Subcutaneous abdominal adipose tissue (tissue), 5 donors: ENCODE results near the gene KRT4.
"Not testable (repeated sequence)": the region's sequence is repeated elsewhere in the genome, so short reads cannot be mapped to it uniquely, and the experiment has no call there.

ENCODE experiments used
- H3K27ac ChIP-seq: one replicate; pipeline ENCODE4 v1.7.0; 2013; ENCODE audit warnings: low read depth, mild to moderate bottlenecking, inconsistent platforms, low read length, moderate library complexity
- H3K27me3 ChIP-seq, 5 donors: one replicate each; pipeline ENCODE4 v1.7.0; 2013; ENCODE audit warnings: low read length in 5 of 5, inconsistent platforms in 1 of 5; ENCODE audit not compliant: control insufficient read depth in 5 of 5, insufficient read depth in 4 of 5
- H3K36me3 ChIP-seq, 5 donors: one replicate each; pipeline ENCODE4 v1.7.0; 2013; ENCODE audit warnings: low read length in 5 of 5; ENCODE audit not compliant: control insufficient read depth in 5 of 5, insufficient read depth in 5 of 5
- H3K4me1 ChIP-seq, 5 donors: one replicate each; pipeline ENCODE4 v1.7.0; 2013; ENCODE audit warnings: low read length in 5 of 5, mild to moderate bottlenecking in 3 of 5, moderate library complexity in 1 of 5; ENCODE audit not compliant: control insufficient read depth in 5 of 5, insufficient read depth in 5 of 5
- H3K4me3 ChIP-seq, 5 donors: one replicate each; pipeline ENCODE4 v1.7.0; 2013; ENCODE audit warnings: low read length in 5 of 5, low read depth in 1 of 5
- H3K9ac ChIP-seq, 5 donors: one replicate each; pipeline ENCODE4 v1.7.0; 2013; ENCODE audit warnings: low read length in 5 of 5, mild to moderate bottlenecking in 4 of 5, moderate library complexity in 3 of 5
- H3K9me3 ChIP-seq, 5 donors: one replicate each; pipeline ENCODE4 v1.7.0; 2013; ENCODE audit warnings: low read length in 5 of 5; ENCODE audit not compliant: control insufficient read depth in 5 of 5
- donor health status: healthy.
- donor health status: healthy.
- donor health status: healthy.
- donor health status: healthy.
- donor health status: healthy.

KRT4 gene

DNA sequence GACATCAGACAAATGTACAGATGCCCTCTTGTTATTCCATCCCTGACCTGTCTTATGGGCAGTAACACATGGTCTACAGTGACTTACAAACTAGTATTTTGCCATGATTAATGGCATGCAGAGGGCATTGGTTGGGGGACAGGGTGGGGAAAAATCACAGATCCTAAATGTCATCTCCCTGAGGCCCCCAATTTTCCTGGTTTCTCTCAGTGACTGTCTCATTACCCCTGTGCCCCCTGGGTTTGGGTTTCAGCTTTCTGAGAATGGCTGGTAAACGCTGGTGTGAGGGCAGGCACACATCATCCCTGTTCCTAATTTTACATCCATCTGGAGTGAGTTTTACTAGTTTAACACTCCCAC is 46.9 kb downstream of the KRT4 start:
- Histone ChIP-seq H3K4me1 (no peaks in the 10 kb centered on the region), H3K27me3 (peaks cover 0 to 8% (median 0%) of the 10 kb centered on the region in 5 donors), H3K36me3 (no peaks in the 10 kb centered on the region)

DNA sequence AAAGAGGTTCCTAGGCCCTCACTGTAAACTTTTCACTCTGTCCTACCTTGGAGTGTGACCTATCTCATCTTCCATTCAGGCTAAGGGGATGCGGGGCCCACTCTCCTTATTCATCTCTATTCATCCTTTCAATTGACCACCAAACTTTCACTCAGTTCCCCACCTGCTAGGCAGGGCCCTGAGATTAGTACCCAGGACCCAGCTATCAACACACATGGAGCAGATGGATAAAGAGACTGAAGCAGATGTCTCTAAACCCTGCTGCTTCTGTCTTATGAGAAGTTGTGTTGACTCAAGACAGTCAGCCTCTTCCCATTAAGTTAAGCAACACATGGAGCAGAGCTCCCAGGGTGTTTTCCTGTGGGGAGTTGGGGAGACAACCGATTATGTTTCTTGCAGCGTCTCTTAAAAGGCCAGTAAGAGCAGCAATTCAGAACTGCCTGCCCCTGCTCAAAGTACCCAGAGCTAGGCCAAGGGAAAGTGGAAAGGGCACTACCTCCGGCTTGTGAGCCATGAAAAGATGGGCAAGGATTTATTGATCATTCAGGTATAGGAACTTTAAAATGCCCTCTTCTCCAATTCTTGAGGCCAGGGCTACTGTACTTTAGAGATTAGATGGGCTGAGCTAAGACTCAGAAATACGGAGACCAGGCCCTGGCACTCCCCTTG is 47.4 kb downstream of the KRT4 start:
- H3K4me1 ChIP-seq: no peaks in the 10 kb centered on the region
- H3K27ac ChIP-seq: no peak overlapping the region
- H3K4me3 ChIP-seq: no peak overlapping the region
- H3K27me3 ChIP-seq: peaks cover 0 to 8% (median 0%) of the 10 kb centered on the region in 5 donors
- no peak overlapping the region for H3K9ac ChIP-seq
- no peaks in the 10 kb centered on the region for H3K36me3 ChIP-seq
- peaks cover 0 to 7% (median 5%) of the 10 kb centered on the region in 5 donors for H3K9me3 ChIP-seq

More for the DNA sequence above, 46.9 kb downstream of the KRT4 start:
- Histone ChIP-seq H3K9ac (no peak overlapping the region), H3K4me3 (no peak overlapping the region), H3K27ac (no peak overlapping the region), H3K9me3 (peaks cover 0 to 2% (median 2%) of the 10 kb centered on the region in 5 donors)

DNA sequence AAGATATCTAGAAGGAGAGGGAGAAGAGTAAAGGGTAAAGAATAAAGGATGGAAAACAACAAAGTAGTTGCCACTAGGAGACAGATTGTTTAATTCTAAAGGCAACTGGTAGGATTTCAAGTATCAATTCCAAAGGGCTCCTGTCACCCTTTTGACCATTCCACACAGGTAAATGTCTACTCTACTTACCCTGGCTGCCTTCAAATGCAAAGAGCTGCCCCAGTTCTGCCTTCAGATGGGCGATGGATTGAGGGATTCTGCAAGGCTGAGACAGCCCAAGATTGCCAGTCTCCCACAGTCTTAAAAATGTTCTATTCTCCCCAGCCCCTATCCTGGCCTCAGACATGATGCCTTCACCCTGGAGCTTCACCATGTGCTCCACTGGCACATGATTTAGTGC is 48.2 kb downstream of the KRT4 start:
- no peak overlapping the region for H3K9ac ChIP-seq
- peaks cover 0 to 11% (median 5%) of the 10 kb centered on the region in 5 donors for H3K9me3 ChIP-seq
- no peaks in the 10 kb centered on the region for H3K4me1 ChIP-seq
- H3K36me3 ChIP-seq: no peaks in the 10 kb centered on the region
- peaks cover 0 to 8% (median 0%) of the 10 kb centered on the region in 5 donors for H3K27me3 ChIP-seq
- no peak overlapping the region for H3K27ac ChIP-seq
- no peak overlapping the region for H3K4me3 ChIP-seq

DNA sequence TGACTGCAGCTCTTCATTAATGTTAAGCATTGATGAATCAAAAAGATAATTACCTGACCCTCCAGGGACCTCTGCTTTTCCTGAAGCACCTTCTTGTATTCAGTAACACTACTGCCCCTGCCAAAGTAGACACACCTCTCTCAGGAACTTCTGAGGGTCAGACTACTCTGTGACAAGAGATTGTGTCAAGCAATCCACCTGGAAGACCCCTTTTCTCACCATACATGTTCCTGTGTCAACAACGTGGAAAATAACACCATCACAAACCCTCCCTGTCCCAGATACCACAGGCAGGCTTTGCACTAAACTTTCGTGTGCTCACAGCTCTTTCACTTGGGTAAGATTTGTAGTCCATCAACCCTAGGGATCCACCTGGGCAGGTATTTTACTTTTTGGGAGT is 49.9 kb downstream of the KRT4 start:
- no peaks in the 10 kb centered on the region for H3K36me3 ChIP-seq

DNA sequence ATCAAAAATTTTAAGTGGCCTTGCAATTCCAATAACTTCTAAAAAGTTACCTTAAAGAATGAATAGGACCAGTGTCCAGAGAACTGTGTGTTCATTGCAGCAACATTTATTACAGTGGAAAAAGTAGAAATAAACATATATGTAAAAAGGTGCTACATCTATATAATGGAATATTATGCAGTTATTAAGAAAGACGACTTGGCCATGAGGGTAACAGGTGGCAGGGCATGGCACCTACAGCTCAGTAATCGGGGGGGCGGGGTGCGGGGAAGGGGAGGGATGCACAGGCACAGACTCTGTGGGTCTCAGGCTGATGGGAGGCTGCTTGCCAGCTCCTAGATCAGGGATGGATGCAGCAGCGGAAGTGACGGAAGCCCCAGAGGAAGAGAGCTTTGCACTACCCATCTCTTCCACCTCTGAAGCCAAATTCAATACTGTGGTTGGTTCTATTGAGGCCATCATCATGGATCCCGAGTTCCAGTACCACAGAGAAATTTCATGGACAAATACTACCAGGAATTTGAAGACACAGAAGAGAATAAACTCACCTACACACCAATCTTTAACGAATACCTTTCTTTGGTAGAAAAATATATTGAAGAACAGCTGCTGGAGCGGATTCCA is 50.8 kb downstream of the KRT4 start:
- H3K4me1 ChIP-seq: peaks cover 0 to 3% (median 0%) of the 10 kb centered on the region in 5 donors
- no peak overlapping the region for H3K9ac ChIP-seq
- H3K27me3 ChIP-seq: peaks cover 0 to 2% (median 0%) of the 10 kb centered on the region in 5 donors
- no peak overlapping the region for H3K4me3 ChIP-seq
- H3K27ac ChIP-seq: no peak overlapping the region
- no peaks in the 10 kb centered on the region for H3K36me3 ChIP-seq
- peaks cover 3 to 19% (median 11%) of the 10 kb centered on the region in 5 donors for H3K9me3 ChIP-seq

More for the DNA sequence above, 49.9 kb downstream of the KRT4 start:
- Histone ChIP-seq H3K9me3 (peaks cover 3 to 19% (median 11%) of the 10 kb centered on the region in 5 donors), H3K9ac (no peak overlapping the region), H3K27ac (no peak overlapping the region), H3K4me1 (peaks cover 0 to 3% (median 0%) of the 10 kb centered on the region in 5 donors), H3K4me3 (no peak overlapping the region), H3K27me3 (peaks cover 0 to 3% (median 0%) of the 10 kb centered on the region in 5 donors)

DNA sequence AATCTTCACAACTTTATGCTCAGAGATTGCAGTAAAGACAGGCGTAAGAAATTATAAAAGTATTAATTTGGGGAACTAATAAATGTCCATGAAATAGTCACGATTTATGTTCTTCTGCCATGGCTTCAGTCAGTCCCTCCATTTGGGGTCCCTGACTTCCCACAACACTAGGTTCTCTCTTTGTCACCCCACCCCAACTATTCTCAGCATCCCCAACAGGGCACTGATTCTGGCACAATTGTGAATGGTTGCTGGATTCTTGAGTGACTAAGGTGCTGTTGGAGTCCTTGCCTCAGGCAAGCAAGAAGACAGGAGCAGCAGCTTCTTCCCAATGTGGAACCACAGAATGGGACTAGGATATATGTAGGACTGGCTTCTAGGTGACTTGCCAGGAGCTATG is 52.1 kb downstream of the KRT4 start:
- Histone ChIP-seq H3K9me3 (peaks cover 3 to 19% (median 11%) of the 10 kb centered on the region in 5 donors), H3K27me3 (peaks cover 0 to 12% (median 4%) of the 10 kb centered on the region in 5 donors), H3K4me3 (no peak overlapping the region), H3K36me3 (no peaks in the 10 kb centered on the region), H3K9ac (no peak overlapping the region), H3K27ac (no peak overlapping the region), H3K4me1 (peaks cover 0 to 3% (median 0%) of the 10 kb centered on the region in 5 donors)

DNA sequence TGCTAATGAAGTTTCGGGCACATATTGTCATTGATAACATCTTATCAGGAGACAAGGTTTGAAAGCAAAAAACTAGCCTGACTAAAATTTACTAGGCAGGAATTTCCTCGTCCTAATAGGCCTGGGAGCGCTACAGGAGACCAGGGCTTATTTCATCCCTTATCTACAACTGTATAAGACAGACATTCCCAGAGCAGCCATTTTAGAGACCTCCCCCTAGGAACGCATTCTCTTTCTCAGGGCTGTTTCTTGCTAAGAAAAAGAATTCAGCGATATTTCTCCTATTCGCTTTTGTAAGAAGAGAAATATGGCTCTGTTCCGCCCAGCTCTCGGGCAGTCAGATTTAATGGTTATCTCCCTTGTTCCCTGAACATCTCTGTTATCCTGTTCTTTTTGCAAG is 52.7 kb downstream of the KRT4 start:
- Histone ChIP-seq H3K9me3 (peaks cover 3 to 19% (median 11%) of the 10 kb centered on the region in 5 donors), H3K27me3 (peaks cover 0 to 17% (median 6%) of the 10 kb centered on the region in 5 donors)
- not testable (repeated sequence) for H3K27ac ChIP-seq, H3K36me3 ChIP-seq, H3K4me1 ChIP-seq, H3K9ac ChIP-seq, H3K4me3 ChIP-seq

DNA sequence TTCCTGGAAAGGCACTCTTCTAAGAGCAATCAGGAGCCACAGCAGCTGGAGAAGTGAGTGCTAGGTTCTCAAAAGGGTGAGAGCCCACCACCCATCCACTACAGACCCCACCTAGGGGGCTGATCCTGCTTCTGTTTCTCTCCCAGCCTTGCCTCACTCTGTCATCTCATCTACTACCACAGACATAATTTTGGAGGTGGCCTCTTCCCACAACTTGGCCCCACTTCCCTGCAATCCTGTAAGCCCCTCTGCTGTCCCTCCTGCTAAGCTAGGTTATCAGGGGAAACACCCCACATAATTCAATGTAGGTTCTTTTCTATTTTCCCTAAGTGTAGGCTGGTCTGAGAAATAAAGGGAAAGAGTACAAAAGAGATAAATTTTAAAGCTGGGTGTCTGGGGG is 53.3 kb downstream of the KRT4 start:
- peaks cover 3 to 19% (median 11%) of the 10 kb centered on the region in 5 donors for H3K9me3 ChIP-seq
- H3K27ac ChIP-seq: no peak overlapping the region
- peaks cover 0 to 17% (median 7%) of the 10 kb centered on the region in 5 donors for H3K27me3 ChIP-seq
- H3K9ac ChIP-seq: no peak overlapping the region
- H3K4me1 ChIP-seq: peaks cover 0 to 3% (median 0%) of the 10 kb centered on the region in 5 donors
- H3K36me3 ChIP-seq: no peaks in the 10 kb centered on the region
- no peak overlapping the region for H3K4me3 ChIP-seq

DNA sequence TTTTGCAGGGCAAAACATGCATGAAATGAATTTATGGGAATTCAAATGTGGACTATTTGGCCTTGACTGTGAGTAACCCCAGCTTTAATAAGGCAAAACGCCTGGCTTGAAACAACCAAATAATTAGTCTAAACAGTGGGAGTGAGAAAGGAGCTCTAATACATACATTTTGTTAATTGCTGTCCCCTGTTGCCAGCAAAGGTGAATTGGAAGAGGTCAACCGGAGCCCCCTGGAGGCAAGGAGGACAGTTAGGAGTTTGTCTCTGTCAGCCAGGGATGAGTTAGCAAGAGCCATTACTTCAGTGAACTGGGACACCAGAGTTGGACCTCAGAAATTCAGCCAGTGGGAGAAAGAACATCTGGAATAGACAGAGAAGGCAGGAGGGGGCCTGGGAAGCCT is 54.2 kb downstream of the KRT4 start:
- no peak overlapping the region for H3K4me3 ChIP-seq
- peaks cover 0 to 17% (median 7%) of the 10 kb centered on the region in 5 donors for H3K27me3 ChIP-seq

DNA sequence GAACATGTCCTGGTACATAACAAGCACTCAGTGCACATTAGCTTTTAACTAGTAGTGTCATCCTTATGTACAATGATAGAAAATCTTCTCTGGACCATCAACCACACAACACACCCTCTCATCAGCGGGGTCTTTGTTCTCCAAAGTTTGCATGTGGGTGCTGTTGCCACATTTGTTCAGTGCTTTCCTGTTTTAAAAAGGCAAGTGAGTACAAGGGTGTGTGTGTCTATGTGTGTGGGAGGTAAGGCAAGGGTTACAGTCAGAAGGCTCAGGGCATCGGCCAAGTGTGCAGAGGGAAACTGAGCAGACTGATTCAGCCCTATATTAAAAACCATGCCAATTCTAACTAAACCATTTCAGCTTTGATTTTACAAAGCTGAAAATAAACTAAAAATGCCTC is 54.7 kb downstream of the KRT4 start:
- Histone ChIP-seq H3K9me3 (peaks cover 3 to 19% (median 11%) of the 10 kb centered on the region in 5 donors), H3K9ac (no peak overlapping the region), H3K36me3 (no peaks in the 10 kb centered on the region), H3K4me1 (peaks cover 0 to 3% (median 0%) of the 10 kb centered on the region in 5 donors), H3K27me3 (peaks cover 0 to 17% (median 7%) of the 10 kb centered on the region in 5 donors), H3K27ac (no peak overlapping the region), H3K4me3 (no peak overlapping the region)

More for the DNA sequence above, 54.2 kb downstream of the KRT4 start:
- H3K9me3 ChIP-seq: peaks cover 3 to 19% (median 11%) of the 10 kb centered on the region in 5 donors
- H3K27ac ChIP-seq: no peak overlapping the region
- no peak overlapping the region for H3K9ac ChIP-seq
- peaks cover 0 to 3% (median 0%) of the 10 kb centered on the region in 5 donors for H3K4me1 ChIP-seq
- no peaks in the 10 kb centered on the region for H3K36me3 ChIP-seq
